Activated effector memory CD4-positive, alpha-beta T cell treated with Interleukin-2 at 50 U/mL for 16 hours (primary cell): ENCODE data around the gene CBX8.
A peak's percentile ranks its signal among the peaks of the same experiment; 100 is the strongest.

ENCODE experiments used
- DNase-seq: peaks from one replicate; pipeline ENCODE4 v3.0.0-alpha.2; 2020

Gene CBX8

DNA sequence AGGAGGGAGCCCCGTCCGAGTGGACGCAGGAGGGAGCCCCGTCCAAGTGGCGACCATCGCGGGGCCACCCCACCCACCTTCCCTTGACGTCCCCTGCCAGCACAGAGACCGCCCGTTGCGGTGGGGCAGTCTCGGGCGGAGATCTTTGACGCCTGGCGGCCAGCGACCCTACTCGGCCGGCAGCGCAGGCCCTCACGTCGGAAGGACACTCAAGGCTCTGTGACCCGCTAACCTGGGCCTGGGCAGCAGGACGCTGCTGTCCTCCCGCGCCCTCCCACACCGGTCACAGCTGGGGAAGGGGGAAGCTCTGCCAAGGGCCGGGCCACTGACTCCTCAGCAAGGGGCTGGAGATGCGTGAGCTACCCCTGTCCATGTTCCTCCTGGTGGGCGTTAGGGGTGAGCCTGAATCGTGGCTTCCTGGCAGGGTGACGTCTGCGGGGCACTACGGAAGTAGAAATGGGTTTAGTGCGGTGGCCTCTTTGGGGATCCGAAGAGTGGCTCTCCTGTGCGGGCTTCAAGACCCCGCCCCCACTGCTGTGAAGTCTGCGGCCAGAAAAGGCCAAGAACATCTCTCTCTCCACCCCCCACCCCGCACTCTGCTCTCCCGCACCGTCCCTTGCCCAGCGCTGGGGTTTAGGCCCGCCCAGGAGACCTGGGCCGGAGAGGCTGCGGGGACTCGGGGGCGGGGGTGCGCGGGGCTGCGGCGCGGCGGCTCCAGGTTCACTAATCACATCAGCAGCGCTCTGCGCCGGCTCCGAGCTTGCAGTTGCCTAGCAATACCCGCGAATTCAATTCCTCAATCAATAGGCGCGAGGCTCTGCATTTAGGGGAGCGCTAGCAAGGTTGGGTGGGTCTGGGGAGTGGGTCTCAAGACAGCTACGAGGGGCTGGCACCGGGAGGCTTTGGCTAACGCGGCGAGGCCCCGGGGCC, 5.8 kb downstream of the CBX8 start:
- DNase-seq, result no peak

DNA sequence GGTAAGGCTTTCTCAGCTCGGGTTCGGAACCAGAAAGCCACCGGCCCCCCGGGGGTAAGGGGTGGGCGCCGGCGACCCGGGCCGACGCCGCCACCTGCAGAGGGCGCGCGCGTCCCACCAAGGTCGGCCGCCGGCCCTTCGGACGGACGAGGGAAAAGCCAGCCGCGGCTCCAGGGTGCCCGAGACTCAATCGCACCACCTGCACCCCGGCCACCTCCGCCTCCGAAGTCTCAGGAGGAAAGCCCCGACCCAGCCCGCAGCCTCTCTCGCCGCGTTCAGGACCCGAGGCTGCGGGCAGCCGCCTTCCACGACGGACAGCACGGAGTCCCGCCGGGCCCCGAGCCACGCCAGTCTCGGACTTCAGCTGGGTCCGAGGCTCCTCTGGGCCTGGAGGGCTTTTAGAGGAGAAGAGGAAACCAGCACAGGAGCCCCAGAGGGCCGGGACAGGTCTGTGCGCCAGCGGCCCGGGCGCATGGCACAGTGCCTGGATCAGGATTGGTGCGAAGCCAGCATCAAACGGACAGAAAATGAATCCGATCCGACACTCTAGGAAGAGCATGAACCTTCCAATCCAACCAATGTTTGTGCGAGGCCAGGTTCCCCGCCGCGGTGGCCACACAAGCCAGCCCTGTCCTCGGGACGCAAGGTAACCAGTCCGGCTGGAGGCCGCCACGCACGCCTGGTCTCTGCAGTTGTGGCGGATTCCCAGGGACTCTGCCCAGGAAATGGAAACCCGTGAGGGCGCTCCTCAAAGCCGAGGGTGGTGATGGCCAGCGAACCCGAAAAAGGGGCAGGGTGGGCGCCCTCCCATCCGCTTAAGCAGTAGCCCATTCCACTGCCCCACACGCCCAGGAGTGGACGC, 6.7 kb downstream of the CBX8 start:
- DNase-seq, result no peak

DNA sequence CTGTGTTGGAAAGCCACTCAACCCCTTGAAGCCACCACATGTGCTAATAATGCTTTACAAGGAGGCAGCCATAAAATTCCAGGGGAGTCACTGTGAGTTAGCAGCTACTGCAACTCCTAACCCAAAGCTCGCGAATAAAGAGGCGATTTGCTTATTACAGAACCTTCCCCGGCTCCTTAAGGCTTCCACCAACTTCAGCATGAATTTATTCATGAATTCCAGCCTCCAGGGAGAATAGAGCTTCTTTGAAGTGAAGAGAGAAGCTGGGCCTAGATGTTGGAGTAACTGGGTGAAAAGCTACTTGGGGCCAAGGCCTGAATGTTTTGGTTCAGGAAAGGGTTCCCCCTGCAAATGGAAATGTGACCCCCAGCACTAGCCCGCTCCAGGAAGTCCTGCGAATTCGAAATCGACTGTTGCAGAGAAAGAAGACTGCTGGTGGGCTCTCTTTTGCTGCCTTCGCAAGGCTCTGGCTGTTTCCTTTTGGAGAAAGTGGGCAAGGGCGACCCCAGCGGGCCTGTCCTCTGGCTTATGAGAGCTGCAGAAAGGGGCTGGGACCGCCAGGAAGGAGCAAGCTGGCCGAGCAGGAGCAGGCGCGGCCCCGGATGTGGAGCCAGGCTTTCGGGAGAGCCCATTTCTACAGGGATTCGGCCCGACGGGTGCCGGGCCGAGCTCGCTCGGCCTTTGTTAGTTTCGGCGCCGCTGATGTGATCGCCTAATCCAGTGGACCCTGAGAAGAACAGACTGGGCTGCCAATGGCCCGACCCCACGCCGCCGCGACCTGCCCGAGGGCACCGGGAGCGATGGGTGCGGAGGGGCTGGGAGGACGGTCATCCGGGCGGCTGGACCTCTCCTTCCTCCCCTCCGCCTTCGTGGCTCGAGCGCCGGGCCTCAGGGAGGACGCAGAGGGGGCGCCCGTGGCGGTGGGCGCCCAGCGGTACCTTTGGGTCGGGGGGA, 7.6 kb downstream of the CBX8 start:
- no peak for DNase-seq

DNA sequence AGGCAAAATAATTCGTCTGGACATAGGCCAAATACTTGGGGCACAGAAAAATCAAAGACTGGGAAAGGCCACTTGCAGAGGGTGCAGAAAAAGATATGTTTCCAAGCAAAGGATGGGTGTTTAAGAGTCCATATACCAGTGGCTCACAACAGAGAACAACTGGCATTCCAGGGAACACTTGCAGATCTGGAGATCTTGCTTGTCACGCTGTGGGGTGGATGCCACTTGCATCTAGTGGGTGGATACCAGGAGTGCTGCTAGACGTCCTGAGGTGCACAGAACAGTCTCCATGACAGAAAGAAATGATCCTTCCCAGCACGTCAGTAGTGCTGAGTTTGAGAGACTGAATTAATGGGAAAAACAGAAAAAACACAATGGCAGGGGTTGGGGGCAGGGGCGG, 8.4 kb downstream of the CBX8 start:
- DNase-seq, result no peak

DNA sequence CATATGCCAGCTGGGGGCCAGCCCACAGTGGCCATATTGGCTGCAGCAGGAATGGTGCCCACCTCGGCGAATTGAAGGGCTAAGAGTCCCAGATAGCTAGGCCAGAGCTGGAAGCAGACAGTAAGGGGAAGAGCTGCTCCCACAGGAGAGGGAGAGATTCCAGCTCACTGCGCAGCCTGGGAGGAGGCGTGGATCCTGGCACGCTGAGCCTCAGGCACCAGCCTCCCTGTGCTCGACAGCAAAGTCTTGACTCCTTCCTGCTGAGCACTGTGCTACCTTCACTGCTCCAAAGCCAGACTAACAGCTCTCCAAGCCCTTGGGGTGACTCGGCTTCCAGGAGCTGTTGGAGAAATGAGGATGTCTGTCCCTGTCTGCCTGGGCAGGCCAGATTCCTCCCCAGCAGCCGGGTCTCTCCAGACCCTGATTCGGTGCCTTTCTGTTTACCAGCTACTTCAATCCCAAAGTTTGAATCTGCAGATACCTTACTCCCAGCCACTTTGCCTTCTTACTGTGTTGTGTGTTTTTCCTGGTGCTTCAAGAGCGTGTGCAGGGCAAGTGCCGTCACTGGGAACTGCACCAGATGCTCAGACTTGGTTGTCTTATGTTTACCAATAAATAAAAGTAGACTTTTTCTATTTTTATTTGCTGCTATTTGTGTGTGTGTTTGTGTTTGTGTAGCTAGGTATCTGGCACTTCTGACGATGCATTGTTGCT, 9.8 kb downstream of the CBX8 start:
- no peak for DNase-seq

DNA sequence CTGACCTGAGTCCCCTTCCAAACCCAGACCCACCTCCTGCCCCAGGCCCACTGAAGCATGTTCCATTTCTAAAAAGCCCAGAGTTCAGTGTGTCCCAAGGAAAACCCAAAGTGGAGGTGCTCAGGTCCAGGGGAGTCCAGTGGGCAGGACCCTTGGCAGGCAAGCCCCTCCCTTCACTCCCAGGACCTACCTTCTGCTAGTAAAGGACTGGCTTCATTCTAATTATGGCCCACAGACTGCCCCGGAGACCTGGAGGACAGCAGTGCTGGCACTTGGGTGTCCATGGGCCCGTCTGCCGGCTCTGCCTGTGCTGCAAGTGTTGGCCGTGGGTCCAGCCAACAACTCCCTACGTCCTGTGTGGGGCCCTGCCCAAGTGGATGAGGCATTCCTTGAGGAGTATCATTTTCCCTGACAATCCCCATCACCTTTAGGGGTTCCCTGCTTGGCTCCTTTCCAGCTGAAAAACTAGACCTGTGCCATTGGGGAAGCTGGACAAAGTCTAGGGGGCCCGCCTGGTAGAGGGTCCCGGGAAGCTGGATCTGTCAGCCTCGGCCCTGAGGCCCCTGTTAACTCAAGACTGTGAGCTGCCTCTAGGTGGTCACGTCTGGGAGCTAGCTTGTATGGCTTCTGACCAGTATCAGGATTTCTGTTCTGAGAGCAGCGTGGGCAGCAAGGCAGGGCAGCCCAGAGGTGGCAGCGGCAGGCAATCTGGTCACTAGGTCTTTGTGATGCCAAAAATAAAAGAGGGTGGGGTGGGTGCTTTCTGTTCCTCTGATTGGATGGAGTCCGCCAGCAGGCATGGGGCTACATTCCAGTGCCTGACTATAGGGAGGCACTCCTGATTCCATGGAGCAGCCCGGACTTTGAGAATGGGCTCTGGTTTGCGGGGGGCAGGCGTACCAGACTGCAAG, 10.7 kb downstream of the CBX8 start:
- DNase-seq, result no peak

DNA sequence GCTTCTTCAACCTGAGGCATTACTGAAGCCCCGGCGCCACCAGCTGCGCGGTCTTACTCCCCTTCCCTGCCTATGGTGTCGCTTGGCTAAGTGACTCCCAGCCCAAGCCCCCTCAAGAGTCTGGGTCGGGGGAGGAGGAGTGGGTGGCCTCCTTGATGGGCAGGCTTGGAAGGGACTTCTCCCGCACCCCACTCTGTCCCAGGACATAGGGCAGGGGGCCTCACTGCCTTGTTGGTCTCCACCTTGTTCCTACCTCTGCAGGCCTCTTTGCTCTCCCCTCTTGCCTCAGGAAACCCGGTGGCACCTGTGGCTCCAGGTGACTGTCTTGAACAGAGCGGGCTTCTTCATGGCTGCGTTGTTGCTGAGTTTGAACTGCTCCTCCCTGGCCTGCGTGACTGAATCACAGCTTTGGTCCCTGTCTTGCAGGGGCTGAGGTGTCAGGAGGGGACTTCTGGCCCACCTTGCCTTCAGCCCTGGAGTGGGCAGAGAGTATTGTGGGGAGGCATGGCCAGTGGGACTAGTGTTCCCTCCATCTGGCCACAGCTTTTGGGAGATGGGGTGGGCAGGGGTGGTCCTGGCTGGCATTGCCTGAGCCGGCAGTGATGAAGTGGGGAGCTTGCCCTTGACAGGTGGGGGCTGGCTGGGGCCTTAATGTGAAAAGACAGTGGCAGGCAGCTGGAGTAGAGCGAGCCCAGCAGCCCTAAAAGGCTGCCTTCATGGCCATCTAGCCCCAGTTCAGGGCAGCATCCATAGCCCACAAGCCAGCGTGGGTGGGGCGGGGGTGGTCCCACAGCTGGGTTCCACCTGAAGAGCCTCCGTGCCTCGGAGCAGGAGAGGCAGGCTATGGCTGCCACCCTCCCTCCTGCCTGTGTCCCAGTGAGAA, 11.6 kb downstream of the CBX8 start:
- DNase-seq, result no peak

DNA sequence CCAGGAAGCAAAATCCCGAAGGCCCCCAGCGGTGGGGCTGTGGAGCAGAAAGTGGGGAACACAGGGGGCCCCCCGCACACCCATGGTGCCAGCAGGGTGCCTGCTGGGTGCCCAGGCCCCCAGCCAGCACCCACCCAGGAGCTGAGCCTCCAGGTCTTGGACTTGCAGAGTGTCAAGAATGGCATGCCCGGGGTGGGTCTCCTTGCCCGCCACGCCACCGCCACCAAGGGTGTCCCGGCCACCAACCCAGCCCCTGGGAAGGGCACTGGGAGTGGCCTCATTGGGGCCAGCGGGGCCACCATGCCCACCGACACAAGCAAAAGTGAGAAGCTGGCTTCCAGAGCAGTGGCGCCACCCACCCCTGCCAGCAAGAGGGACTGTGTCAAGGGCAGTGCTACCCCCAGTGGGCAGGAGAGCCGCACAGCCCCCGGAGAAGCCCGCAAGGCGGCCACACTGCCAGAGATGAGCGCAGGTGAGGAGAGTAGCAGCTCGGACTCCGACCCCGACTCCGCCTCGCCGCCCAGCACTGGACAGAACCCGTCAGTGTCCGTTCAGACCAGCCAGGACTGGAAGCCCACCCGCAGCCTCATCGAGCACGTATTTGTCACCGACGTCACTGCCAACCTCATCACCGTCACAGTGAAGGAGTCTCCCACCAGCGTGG, 12.4 kb downstream of the CBX8 start:
- no peak for DNase-seq

DNA sequence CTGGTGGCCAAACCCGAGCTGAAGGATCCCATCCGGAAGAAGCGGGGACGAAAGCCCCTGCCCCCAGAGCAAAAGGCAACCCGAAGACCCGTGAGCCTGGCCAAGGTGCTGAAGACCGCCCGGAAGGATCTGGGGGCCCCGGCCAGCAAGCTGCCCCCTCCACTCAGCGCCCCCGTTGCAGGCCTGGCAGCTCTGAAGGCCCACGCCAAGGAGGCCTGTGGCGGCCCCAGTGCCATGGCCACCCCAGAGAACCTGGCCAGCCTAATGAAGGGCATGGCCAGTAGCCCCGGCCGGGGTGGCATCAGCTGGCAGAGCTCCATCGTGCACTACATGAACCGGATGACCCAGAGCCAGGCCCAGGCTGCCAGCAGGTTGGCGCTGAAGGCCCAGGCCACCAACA, 13.0 kb downstream of the CBX8 start:
- DNase-seq, result no peak

DNA sequence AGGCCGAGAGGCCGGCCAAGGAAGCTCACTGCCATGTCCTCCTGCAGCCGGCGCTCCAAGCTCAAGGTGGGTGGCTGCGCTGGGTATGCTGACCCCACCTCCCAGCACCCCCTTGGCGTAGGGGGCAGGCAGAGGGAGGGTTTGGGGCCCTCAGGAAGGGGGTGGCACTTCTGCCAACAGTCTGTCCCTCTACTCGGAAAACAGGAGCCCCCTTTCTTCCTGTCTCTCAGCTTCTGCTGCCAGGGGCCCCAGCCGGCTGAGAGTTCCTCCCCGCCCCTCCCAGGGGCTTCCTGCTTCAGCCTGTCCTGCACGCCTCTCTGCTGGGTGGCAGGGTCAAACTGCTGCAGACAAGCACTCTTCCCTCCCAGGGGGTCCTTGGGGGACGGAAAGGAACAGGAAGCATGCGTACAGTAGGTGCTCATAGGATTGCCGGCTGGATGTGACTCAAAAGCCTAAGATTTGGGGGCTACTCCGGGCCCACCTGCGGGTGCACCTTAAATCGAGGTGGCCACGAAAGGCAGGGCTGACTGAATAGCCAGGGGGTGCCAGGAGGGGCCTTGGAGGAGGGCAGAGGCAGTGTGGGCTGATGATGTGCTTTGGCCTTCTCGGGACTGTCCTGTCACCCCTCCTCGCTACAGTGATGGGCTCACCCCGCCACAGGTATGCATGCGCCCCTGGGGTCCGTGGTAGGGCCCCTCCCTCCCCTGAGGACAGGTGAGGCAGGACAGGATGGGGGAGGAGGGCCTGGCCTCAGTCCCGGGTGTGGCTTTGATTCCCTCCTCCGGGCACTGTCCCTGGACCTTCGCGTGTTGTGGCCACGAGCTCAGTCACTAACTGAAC, 14.9 kb downstream of the CBX8 start:
- DNase-seq, result no peak

DNA sequence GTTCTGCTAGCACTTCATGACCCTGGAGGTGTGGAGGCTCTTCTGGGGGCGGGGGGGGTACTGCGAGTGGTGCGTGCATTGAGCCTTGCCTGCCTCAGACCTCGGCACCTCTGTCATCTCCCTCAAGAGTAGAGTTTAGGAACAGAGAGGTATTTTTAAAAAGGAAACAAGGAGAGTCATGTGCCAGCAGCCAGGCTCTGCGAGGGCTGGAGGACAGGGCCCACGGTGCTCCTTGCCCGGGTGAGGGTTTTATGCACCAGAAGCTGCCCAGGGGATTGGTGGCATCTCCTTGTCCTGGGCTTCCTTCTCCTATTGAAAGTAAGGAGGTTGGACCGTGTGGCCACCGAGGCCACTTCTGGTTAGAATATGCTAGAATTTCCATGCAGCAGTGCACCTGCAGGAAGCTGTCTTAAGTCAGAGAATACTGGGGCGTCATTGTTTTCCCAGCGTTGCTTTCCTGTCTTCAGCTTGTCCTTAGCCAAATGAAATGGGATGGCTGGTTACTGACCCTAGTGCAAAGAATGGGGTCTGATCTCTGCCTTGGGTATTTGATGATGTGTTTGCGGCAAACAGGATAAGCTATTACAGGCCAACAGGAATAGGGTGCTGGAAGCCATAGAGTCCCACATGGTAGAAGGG, 15.7 kb downstream of the CBX8 start:
- DNase-seq, result no peak

DNA sequence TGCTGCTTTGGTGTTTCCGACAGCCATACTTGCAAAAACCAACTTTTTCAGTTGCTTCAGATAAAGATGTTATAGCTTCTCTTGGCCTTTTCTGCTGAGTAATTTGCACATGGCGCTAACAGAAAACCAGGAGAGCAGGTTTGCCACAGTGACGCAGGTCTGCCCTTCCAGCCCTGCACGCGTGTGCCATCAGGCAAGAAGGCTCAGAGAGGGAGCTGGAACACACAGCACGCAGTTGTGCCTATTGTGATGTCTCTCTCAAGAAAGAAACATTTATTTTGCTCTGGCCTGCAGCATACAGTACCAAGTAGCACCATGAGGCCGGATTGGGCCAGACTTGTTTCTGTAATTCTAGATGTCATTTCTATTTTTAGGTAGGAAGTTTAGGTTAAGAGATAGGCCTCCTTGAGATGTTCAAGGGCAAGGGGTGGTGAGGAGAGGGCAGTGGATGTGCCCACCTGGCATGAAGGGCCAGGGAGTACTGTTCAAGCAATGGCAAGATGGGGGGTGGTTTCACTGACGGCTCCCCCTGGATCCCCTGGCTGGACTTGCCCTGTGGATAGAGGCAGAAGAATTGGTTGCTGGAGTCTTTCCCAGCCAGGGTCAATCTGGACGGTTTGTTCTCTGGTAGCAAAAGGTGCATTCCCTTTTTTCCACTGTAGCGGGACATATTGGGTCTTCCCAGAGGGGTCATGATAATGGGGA, 17.1 kb downstream of the CBX8 start:
- DNase-seq, result no peak

DNA sequence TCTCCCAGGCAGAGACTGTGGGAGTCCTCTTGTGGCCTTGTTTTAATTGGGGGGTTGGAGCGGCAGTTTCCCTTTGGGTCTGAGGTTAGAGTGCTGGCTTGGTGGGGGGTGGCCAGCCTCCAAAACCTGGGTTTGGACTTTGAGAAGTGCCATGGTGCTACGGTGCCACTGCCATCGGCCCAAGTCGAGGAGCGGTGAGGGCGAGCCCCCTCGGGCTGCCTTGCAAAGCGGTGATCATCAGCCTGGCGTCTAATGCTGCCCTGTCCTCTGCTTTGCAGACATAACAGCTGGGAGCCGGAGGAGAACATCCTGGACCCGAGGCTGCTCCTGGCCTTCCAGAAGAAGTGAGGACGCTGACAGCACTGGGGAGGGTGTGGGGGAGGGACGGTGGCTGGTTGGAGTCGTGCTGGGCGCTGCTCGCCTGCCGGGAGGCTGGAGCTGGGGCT, 17.8 kb downstream of the CBX8 start:
- no peak for DNase-seq

DNA sequence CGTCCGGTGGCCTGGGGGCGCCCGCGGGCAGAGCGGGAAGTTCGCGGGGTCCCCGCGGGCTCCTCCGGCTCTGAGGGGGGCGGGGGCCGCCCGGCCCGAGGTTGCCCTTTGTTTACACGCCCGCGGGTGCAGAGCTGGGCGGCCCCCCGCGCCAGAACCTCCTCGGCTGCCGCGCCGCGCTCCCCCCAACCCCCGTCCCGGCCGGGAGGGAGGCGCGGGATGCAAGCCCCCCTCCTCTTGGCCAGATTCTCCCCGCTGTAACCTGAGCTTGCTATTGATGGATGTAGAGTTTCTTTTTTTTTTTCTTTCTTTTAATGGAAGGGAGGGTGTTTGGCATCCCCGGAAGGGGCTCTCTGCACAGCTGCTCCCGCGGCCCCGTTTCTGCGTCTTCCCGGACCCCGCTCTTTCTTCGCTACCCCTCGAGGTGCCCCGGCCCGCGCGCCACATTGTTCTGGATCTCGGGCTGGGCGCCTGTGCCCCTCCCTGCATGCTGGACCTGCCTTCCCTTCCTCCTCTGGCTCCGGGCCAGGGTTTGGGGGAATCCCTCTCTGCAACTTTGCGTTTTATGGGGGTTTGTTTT, 18.3 kb downstream of the CBX8 start:
- DNase-seq, result no peak

DNA sequence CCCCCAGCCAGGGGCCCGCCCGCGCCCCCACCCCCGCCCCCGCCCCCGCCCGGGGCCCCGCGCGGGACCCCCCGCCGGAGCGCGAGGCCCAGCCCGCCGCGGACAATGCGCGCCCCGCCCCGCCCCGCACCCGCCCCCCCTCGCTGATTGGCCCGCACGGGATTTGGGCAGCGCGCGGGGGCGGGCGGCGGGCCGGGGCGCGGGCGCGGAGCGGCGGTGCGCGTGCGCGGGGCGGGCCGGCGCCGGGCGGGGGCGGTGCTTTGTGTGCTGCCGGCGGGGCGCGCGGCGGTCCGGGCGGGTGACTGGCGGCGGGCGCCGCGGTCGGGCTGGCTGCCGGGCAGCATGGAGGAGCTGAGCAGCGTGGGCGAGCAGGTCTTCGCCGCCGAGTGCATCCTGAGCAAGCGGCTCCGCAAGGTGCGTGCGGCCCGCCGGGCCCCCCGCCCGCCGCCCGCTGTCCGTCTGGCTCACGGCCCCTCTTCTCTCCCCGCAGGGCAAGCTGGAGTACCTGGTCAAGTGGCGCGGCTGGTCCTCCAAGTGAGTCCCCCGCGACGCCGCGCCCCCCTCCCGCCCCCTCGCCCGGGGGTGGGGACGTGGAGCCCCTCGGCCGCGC, 18.9 kb downstream of the CBX8 start, which contains the start of gene CBX2:
Gene CBX2, plus strand, starts transcription at position 255 of the 610 bp plus-strand sequence. Its CDS starts 88 bp downstream, at position 343.
- peak; percentile 77 for DNase-seq
